AG04450 (cell line): ENCODE results near the gene WDR33. TPM values are rescaled to one million over a fixed set of nuclear protein-coding genes. Genes with fewer than 3 reads are reported as not detected.

Source experiments
- CTCF ChIA-PET: fragments of 300-600, 350-600 bp; formaldehyde crosslinking; extraction: SDS; loops from one replicate; lab custom pipeline; 2022; ENCODE audit warnings: antibody characterized with exemption, inconsistent platforms; lab: Charles Lee
- POLR2A ChIA-PET: fragments of 350-600 bp; formaldehyde crosslinking; extraction: SDS; loops from one replicate; lab custom pipeline; 2021; ENCODE audit warnings: antibody characterized with exemption, inconsistent platforms; lab: Yijun Ruan, JAX
- DNase-seq: peaks from one replicate; pipeline ENCODE4 v3.0.0-alpha.2; 2011; ENCODE audit warnings: low read depth, low spot score
- H3K27ac ChIP-seq: one replicate; pipeline ENCODE4 v1.5.1; 2012; ENCODE audit warnings: low read depth, low read length, control low read depth
- H3K27me3 ChIP-seq: one replicate; pipeline ENCODE4 v1.6.0; 2012; ENCODE audit warnings: low read length; ENCODE audit not compliant: control insufficient read depth, insufficient read depth
- H3K4me3 ChIP-seq: 2 replicates; pipeline ENCODE4 v1.5.1; 2011; ENCODE audit warnings: mild to moderate bottlenecking, low read depth, low read length, control low read depth
- H3K9me3 ChIP-seq: 2 replicates; pipeline ENCODE4 v1.5.1; 2012; ENCODE audit warnings: low read length; ENCODE audit not compliant: control insufficient read depth, insufficient read depth
- polyA plus RNA-seq: library from polyadenylated mRNA; depleted of rRNA; stranded (reverse); fragments of >200 nt; gene quantifications from 2 replicates; pipeline ENCODE4 v1.2.3, GENCODE V29; 2011
- TF ChIP-seq, protein P1 (sequence below): IDR thresholded peaks from 2 replicates; pipeline ENCODE4 v1.5.1; 2011; ENCODE audit warnings: low read depth, low read length, control low read depth, inconsistent platforms

Gene WDR33
- polyA plus RNA-seq, 1 experiment = 54.1 TPM

DNA sequence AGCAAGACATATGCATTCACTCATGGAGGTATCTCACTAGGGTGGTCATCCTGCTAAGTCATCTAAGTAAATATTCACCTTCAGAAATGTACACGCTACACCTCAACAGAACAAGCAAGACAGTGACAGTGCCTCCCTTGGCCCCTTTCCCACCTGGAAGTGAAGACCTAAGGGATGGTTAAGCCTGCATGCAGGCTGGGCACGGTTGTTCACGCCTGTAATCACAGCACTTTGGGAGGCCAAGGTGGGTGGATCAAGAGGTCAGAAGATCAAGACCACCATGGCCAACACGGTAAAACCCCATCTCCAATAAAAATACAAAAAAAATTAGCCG is 140.0 kb downstream of the WDR33 start:
- ChIA-PET POLR2A (no interaction called here), CTCF (no interaction called here)
- DNase-seq = no peak
- TF ChIP-seq, protein P1, sequence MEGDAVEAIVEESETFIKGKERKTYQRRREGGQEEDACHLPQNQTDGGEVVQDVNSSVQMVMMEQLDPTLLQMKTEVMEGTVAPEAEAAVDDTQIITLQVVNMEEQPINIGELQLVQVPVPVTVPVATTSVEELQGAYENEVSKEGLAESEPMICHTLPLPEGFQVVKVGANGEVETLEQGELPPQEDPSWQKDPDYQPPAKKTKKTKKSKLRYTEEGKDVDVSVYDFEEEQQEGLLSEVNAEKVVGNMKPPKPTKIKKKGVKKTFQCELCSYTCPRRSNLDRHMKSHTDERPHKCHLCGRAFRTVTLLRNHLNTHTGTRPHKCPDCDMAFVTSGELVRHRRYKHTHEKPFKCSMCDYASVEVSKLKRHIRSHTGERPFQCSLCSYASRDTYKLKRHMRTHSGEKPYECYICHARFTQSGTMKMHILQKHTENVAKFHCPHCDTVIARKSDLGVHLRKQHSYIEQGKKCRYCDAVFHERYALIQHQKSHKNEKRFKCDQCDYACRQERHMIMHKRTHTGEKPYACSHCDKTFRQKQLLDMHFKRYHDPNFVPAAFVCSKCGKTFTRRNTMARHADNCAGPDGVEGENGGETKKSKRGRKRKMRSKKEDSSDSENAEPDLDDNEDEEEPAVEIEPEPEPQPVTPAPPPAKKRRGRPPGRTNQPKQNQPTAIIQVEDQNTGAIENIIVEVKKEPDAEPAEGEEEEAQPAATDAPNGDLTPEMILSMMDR = no peak
- Histone ChIP-seq H3K27me3 (no peaks in the 10 kb centered on the region), H3K4me3 (no peak overlapping the region), H3K27ac (no peak overlapping the region), H3K9me3 (no peaks in the 10 kb centered on the region; the same call in 1 of the 2 replicates)

DNA sequence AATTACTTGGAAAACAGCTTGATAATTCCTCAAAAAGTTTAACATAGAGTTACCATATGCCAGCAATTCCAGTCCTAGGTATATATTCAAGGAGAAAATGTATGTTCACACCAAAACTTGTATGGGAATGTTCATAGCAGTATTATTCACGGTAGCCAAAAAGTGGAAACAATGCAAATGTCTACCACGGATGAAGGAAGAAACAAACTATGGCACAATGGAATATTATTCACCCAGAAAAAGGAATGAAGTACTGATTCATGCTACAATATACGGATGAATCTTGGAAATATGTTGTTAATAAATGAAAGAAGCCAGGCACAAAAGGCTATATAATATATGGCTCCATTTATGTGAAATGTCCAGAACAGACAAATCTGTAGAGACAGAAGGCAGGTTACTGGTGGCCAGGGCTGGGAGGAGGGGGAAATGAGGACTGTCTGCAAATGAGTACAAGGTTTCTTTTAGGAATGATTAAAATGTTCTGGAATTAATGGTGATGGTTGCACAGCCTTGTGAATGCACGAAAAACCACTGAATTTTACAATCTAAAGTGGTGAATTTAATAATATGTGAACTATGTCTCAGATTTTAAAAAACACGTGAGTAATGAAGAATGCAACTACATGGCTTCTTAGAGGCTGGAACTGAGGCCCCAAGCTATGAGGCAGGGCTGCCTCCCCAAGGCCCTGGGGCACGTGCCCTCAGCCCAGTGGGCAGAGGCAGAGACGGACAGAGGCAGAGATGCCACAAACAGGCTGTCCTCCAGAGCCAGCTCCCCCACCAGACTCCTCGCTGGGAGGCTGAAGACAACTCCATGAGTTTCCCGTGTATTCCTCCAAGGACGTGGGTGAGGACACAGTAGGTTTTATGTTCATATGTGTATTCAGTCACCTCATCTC is 140.7 kb downstream of the WDR33 start:
- no peaks in the 10 kb centered on the region; the same call in 1 of the 2 replicates for H3K9me3 ChIP-seq
- TF ChIP-seq, protein P1 = no peak
- DNase-seq = no peak
- POLR2A ChIA-PET = no interaction called here
- no peaks in the 10 kb centered on the region for H3K27me3 ChIP-seq
- H3K27ac ChIP-seq = no peak overlapping the region
- CTCF ChIA-PET = interaction anchor here (0.7 kb wide), 1 partner anchor 20 kb away, joined by 3 read pairs; no protein-coding TSS in a partner anchor
- no peak overlapping the region for H3K4me3 ChIP-seq

DNA sequence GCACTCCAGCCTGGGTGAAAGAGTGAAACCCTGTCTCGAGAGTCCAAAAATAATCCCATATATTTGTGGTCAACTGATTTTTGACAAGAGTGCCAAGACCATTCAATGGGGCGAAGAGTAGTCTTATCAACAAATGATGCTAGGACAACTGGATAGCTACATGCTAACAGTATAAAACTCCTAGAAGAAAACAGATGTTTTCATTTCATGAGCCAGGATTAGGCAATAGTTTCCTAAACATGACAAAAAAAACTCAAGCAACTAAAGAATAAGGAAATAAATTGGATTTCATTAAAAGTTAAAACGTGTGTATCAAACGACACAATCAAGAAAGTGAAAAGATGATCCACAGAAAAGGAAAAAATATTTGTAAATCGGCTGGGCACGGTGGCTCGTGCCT is 141.9 kb downstream of the WDR33 start:
- CTCF ChIA-PET = interaction anchor here (0.7 kb wide), 1 partner anchor 19 kb away, joined by 3 read pairs; no protein-coding TSS in a partner anchor
- no peak for DNase-seq
- POLR2A ChIA-PET = no interaction called here
- TF ChIP-seq, protein P1 = no peak
- Histone ChIP-seq H3K27me3 (peaks cover 7% of the 10 kb centered on the region), H3K27ac (no peak overlapping the region), H3K9me3 (no peaks in the 10 kb centered on the region), H3K4me3 (no peak overlapping the region)

DNA sequence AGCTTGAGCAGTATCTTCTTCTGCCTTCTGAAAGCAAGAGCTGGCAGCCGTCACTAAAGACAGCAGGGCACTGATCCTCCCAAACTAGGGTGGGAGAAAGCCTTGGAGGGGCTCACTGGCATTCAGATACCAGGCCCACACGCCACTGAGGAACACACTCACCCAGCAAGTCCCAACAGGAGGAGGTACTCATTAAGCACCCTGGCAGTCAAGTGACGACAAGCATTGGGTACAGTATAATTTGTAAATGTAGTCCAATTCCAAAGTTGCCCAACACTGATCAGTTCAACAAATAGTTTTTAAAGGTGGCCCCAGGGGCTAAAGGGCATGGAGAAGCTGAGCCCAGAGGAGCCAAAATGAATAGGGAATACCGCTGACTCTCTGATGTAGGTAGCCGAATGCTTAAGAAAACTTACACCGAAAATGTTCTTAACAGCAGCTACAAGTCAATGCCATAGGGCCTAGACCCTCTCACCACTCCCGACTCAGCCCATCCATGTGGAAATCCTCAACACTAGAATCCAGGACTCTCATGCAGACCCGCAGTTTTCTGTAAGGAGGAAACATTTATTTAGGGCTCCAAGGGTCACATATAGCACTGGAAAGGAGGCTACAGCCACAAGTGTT is 145.6 kb downstream of the WDR33 start:
- H3K4me3 ChIP-seq = no peak overlapping the region
- DNase-seq = no peak
- ChIA-PET POLR2A (no interaction called here), CTCF (no interaction called here)
- no peaks in the 10 kb centered on the region; the same call in 1 of the 2 replicates for H3K9me3 ChIP-seq
- TF ChIP-seq, protein P1 = no peak
- H3K27ac ChIP-seq = no peak overlapping the region
- H3K27me3 ChIP-seq = peaks cover 7% of the 10 kb centered on the region

DNA sequence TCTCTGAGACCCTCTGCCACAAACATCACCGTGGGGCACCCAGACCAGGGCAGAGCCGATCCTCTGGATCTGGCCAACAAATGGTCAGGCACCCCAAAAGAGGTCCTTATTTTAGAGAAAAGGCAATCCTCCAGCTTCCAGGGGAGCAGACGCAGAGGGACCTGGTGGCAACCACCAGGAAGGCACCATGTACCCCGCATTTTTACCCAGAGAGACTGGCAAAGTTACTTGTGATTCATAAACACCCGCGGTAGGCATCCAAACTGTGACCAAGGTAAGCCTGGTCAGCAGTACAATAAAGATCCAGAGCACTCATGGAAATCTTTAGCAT is 146.1 kb downstream of the WDR33 start:
- no peaks in the 10 kb centered on the region; the same call in 1 of the 2 replicates for H3K9me3 ChIP-seq
- peaks cover 7% of the 10 kb centered on the region for H3K27me3 ChIP-seq
- H3K4me3 ChIP-seq = no peak overlapping the region
- TF ChIP-seq, protein P1 = no peak
- DNase-seq = no peak
- H3K27ac ChIP-seq = no peak overlapping the region
- ChIA-PET POLR2A (no interaction called here), CTCF (no interaction called here)
